Fibroblast of lung (primary cell): ENCODE measurements around the gene ANO2. TPM values are rescaled to one million over a fixed set of nuclear protein-coding genes. Genes with fewer than 3 reads are reported as not detected.

Source experiments
- DNase-seq, 2 donors: peaks; one replicate each; pipeline versions ENCODE4 v3.0.0 to v3.0.0-alpha.2; 2010; ENCODE audit warnings: low read depth in 2 of 2
- H2AFZ ChIP-seq: 2 replicates; pipeline ENCODE4 v1.5.1; 2012; ENCODE audit warnings: low read length, control low read depth, inconsistent platforms
- H3K27ac ChIP-seq: 2 replicates; pipeline ENCODE4 v1.5.1; 2011; ENCODE audit warnings: low read length, control low read depth; ENCODE audit not compliant: insufficient read depth
- H3K27me3 ChIP-seq: 2 replicates; pipeline ENCODE4 v1.5.1; 2011; ENCODE audit warnings: mild to moderate bottlenecking, low read length; ENCODE audit not compliant: control insufficient read depth, insufficient read depth
- H3K36me3 ChIP-seq: 2 replicates; pipeline ENCODE4 v1.5.1; 2011; ENCODE audit warnings: low read length; ENCODE audit not compliant: control insufficient read depth, insufficient read depth
- H3K4me1 ChIP-seq: 2 replicates; pipeline ENCODE4 v1.5.1; 2011; ENCODE audit warnings: low read length; ENCODE audit not compliant: control insufficient read depth, insufficient read depth; ENCODE audit errors: extremely low read depth
- H3K4me2 ChIP-seq: 2 replicates; pipeline ENCODE4 v1.5.1; 2011; ENCODE audit warnings: low read length, control low read depth; ENCODE audit not compliant: insufficient read depth; ENCODE audit errors: extremely low read depth
- H3K4me3 ChIP-seq, 4 experiments: fragments of 200-600 bp in 1 of 4; sonication (generic) in 1 of 4; replicated peaks in 1 of 4; 2 replicates each; pipeline ENCODE4 v1.5.1; 2011 to 2016; ENCODE audit warnings: low read length in 4 of 4, low read depth in 3 of 4, mild to moderate bottlenecking in 3 of 4, control low read depth in 2 of 4, inconsistent platforms in 1 of 4, mixed read lengths in 1 of 4; ENCODE audit not compliant: insufficient read depth in 1 of 4; ENCODE audit errors: control extremely low read depth in 1 of 4
- H3K79me2 ChIP-seq: 2 replicates; pipeline ENCODE4 v1.5.1; 2012; ENCODE audit warnings: mild to moderate bottlenecking, low read length, inconsistent platforms; ENCODE audit not compliant: control insufficient read depth, insufficient read depth
- H3K9ac ChIP-seq: 2 replicates; pipeline ENCODE4 v1.5.1; 2011; ENCODE audit warnings: mild to moderate bottlenecking, low read length, control low read depth; ENCODE audit not compliant: insufficient read depth
- H3K9me3 ChIP-seq: 2 replicates; pipeline ENCODE4 v1.5.1; 2012; ENCODE audit warnings: low read depth, low read length; ENCODE audit not compliant: control insufficient read depth, insufficient read depth
- H4K20me1 ChIP-seq: 2 replicates; pipeline ENCODE4 v1.5.1; 2011; ENCODE audit warnings: low read length; ENCODE audit not compliant: control insufficient read depth, insufficient read depth; ENCODE audit errors: extremely low read depth
- EZH2 ChIP-seq: IDR thresholded peaks from 2 replicates; pipeline ENCODE4 v1.5.1; 2012; ENCODE audit warnings: low read length, control low read depth, mild to moderate bottlenecking; ENCODE audit errors: missing control alignments
- polyA plus RNA-seq, 2 donors: library from polyadenylated mRNA; depleted of rRNA in 1 of 2; stranded (reverse) in 1 of 2; unstranded in 1 of 2; fragments of >200 nt; gene quantifications; 2 replicates each; pipeline ENCODE4 v1.2.1, GENCODE V29; 2011 to 2012; ENCODE audit warnings: missing spikeins in 1 of 2
- total RNA-seq: library from RNA; depleted of rRNA; stranded (reverse); fragments of >200 nt; gene quantifications from 2 replicates; pipeline ENCODE4 v1.2.1, GENCODE V29; 2014
- TF ChIP-seq, protein P1 (sequence below), 2 donors: IDR thresholded peaks in 1 of 2; conservative IDR thresholded peaks in 1 of 2; 1 replicate in 1 of 2; 2 replicates in 1 of 2; pipeline ENCODE4 v1.5.1; 2011 to 2012; ENCODE audit warnings: low read length in 2 of 2, control low read depth in 1 of 2, inconsistent platforms in 1 of 2, low read depth in 1 of 2, mild to moderate bottlenecking in 1 of 2

The ANO2 gene
- total and polyA plus RNA-seq, 2 donors (not counting 1 experiment from before 2014, with no cell fraction given) = 0.15 to 0.17 TPM

GRCh38 chr12:5965950-5966383 lies 20.9 kb upstream of the ANO2 start:
- no peaks in the 10 kb centered on the region for H4K20me1 ChIP-seq
- H3K4me1 ChIP-seq = no peaks in the 10 kb centered on the region
- no peak overlapping the region for H3K27ac ChIP-seq
- H3K9me3 ChIP-seq = no peaks in the 10 kb centered on the region
- H2AFZ ChIP-seq = no peak overlapping the region
- TF ChIP-seq EZH2 = no peak
- TF ChIP-seq, protein P1, sequence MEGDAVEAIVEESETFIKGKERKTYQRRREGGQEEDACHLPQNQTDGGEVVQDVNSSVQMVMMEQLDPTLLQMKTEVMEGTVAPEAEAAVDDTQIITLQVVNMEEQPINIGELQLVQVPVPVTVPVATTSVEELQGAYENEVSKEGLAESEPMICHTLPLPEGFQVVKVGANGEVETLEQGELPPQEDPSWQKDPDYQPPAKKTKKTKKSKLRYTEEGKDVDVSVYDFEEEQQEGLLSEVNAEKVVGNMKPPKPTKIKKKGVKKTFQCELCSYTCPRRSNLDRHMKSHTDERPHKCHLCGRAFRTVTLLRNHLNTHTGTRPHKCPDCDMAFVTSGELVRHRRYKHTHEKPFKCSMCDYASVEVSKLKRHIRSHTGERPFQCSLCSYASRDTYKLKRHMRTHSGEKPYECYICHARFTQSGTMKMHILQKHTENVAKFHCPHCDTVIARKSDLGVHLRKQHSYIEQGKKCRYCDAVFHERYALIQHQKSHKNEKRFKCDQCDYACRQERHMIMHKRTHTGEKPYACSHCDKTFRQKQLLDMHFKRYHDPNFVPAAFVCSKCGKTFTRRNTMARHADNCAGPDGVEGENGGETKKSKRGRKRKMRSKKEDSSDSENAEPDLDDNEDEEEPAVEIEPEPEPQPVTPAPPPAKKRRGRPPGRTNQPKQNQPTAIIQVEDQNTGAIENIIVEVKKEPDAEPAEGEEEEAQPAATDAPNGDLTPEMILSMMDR (conservative IDR thresholded peaks at IDR 0.05 in 1 of 2, IDR thresholded peaks at IDR 0.05 in 1 of 2; ENCODE audit: low read depth in 1 of 2, low read length in 2 of 2) = peak; percentile 74 to 89
- H3K4me2 ChIP-seq = no peak overlapping the region
- H3K27me3 ChIP-seq = no peaks in the 10 kb centered on the region
- no peak overlapping the region for H3K4me3 ChIP-seq
- no peak overlapping the region for H3K9ac ChIP-seq
- no peaks in the 10 kb centered on the region for H3K36me3 ChIP-seq
- no peaks in the 10 kb centered on the region for H3K79me2 ChIP-seq
- DNase-seq = peak; percentile 28 to 49

GRCh38 chr12:5964913-5965900 lies 20.1 kb upstream of the ANO2 start:
- Histone ChIP-seq H3K9me3 (no peaks in the 10 kb centered on the region), H2AFZ (no peak overlapping the region), H3K9ac (no peak overlapping the region), H3K4me2 (no peak overlapping the region), H3K36me3 (no peaks in the 10 kb centered on the region), H3K4me3 (no peak overlapping the region), H4K20me1 (no peaks in the 10 kb centered on the region), H3K27me3 (no peaks in the 10 kb centered on the region), H3K4me1 (no peaks in the 10 kb centered on the region), H3K27ac (no peak overlapping the region), H3K79me2 (no peaks in the 10 kb centered on the region)
- no peak for DNase-seq
- TF ChIP-seq, protein P1 (conservative IDR thresholded peaks at IDR 0.05 in 1 of 2, IDR thresholded peaks at IDR 0.05 in 1 of 2; ENCODE audit: low read depth in 1 of 2, low read length in 2 of 2) = no peak

DNA sequence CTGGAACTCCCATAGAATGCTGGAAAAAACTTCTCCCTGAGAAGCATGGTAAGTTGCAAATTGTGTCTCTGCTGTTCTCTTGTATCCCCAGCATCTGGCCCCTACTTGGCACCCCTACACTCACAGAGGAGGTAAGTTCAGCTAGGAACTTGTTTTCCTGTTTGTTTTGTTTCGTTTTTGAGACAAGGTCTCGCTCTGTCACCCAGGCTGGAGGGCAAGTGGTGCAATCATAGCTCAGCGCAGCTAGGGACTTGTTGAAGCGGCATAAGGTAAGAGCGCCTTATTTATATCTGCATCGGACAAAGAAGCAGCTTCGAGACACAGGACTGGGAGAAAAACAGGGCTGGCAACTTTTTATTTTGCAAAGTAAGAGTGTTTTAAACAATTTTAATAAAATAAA lies 18.5 kb upstream of the ANO2 start:
- no peak for DNase-seq
- no peak overlapping the region for H3K9ac ChIP-seq
- no peaks in the 10 kb centered on the region for H3K27me3 ChIP-seq
- H3K79me2 ChIP-seq = no peaks in the 10 kb centered on the region
- H3K27ac ChIP-seq = no peak overlapping the region
- H3K4me1 ChIP-seq = no peaks in the 10 kb centered on the region
- no peaks in the 10 kb centered on the region for H4K20me1 ChIP-seq
- no peaks in the 10 kb centered on the region for H3K36me3 ChIP-seq
- no peak overlapping the region for H3K4me2 ChIP-seq
- H3K9me3 ChIP-seq = no peaks in the 10 kb centered on the region
- no peak overlapping the region for H3K4me3 ChIP-seq
- TF ChIP-seq, protein P1 (conservative IDR thresholded peaks at IDR 0.05 in 1 of 2, IDR thresholded peaks at IDR 0.05 in 1 of 2; ENCODE audit: low read depth in 1 of 2, low read length in 2 of 2) = no peak
- TF ChIP-seq EZH2 = no peak
- H2AFZ ChIP-seq = no peak overlapping the region
